ENCODE measurements around the gene TMEM30A.

DNA sequence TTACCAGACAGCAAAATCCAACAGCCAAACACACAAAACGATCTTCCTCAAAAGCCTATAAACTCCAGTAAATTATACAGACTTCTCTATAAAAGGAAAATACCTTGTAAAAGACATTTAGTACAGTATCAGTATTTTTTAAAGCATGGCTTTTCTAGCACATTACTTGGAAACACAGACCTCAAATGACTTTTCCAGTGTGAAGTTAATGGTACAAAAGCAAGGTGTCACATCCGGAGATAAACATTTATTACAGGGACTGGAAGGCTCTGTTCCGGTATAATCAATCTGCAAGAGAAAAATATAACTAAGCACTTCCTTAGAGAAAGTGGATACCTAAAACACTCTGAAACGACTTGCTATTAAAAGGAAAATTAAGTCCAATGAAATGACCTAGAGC lies 17.1 kb downstream of the TMEM30A start:
- TF ChIP-seq, protein P1, sequence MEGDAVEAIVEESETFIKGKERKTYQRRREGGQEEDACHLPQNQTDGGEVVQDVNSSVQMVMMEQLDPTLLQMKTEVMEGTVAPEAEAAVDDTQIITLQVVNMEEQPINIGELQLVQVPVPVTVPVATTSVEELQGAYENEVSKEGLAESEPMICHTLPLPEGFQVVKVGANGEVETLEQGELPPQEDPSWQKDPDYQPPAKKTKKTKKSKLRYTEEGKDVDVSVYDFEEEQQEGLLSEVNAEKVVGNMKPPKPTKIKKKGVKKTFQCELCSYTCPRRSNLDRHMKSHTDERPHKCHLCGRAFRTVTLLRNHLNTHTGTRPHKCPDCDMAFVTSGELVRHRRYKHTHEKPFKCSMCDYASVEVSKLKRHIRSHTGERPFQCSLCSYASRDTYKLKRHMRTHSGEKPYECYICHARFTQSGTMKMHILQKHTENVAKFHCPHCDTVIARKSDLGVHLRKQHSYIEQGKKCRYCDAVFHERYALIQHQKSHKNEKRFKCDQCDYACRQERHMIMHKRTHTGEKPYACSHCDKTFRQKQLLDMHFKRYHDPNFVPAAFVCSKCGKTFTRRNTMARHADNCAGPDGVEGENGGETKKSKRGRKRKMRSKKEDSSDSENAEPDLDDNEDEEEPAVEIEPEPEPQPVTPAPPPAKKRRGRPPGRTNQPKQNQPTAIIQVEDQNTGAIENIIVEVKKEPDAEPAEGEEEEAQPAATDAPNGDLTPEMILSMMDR (IDR thresholded peaks at IDR 0.05), result no peak
- TF ChIP-seq POLR2A (IDR thresholded peaks at IDR 0.05), result no peak
